OCI-LY7 (cell line): ENCODE measurements around the gene GRK3. TPM values are rescaled to one million over a fixed set of nuclear protein-coding genes. Genes with fewer than 3 reads are reported as not detected.

Source experiments
- BruUV-seq: library from RNA; stranded (reverse); fragments of 400-500 nt; replicated peaks from 2 replicates; lab custom pipeline; 2021; lab: Mats Ljungman, UMichigan
- CTCF ChIA-PET: fragments of 300-600 bp; sonication (Branson Sonifier 250); formaldehyde crosslinking; loops from one replicate; lab custom pipeline; 2022; ENCODE audit warnings: antibody characterized with exemption; ENCODE audit not compliant: unreplicated experiment; lab: Charles Lee
- POLR2A ChIA-PET: fragments of 300-600 bp; sonication (Branson Sonifier 250); formaldehyde crosslinking; loops from one replicate; lab custom pipeline; 2022; ENCODE audit warnings: antibody characterized with exemption; lab: Charles Lee
- DNase-seq: peaks from one replicate; pipeline ENCODE4 v3.0.0-alpha.2; 2015; ENCODE audit warnings: low spot score
- H2AFZ ChIP-seq: fragments of 200-600 bp; sonication (generic), shearing (Covaris generic); 2 replicates; pipeline ENCODE4 v1.6.1; 2014; ENCODE audit warnings: mild to moderate bottlenecking, antibody characterized with exemption, low read length, moderate library complexity
- H3K27ac ChIP-seq: fragments of 200-600 bp; sonication (generic); 2 replicates; pipeline ENCODE4 v1.5.1; 2014; ENCODE audit warnings: mixed run types, low read depth, mild to moderate bottlenecking, moderate library complexity, low read length, inconsistent platforms; ENCODE audit not compliant: poor library complexity, severe bottlenecking
- H3K36me3 ChIP-seq: fragments of 200-600 bp; sonication (generic); 2 replicates; pipeline ENCODE4 v1.6.1; 2014; ENCODE audit warnings: mild to moderate bottlenecking, antibody characterized with exemption, low read length, moderate library complexity, mixed read lengths; ENCODE audit not compliant: insufficient read depth
- H3K4me1 ChIP-seq: fragments of 200-600 bp; sonication (generic); 2 replicates; pipeline ENCODE4 v1.5.1; 2014; ENCODE audit warnings: mild to moderate bottlenecking, low read length; ENCODE audit not compliant: insufficient read depth, poor library complexity, severe bottlenecking
- H3K4me2 ChIP-seq: fragments of 200-600 bp; sonication (generic); 2 replicates; pipeline ENCODE4 v1.6.1; 2014; ENCODE audit warnings: mild to moderate bottlenecking, low read length
- H3K4me3 ChIP-seq: fragments of 200-600 bp; sonication (generic); 2 replicates; pipeline ENCODE4 v1.5.1; 2014; ENCODE audit warnings: mild to moderate bottlenecking, low read depth, low read length; ENCODE audit not compliant: poor library complexity, severe bottlenecking
- H3K79me2 ChIP-seq: fragments of 200-600 bp; sonication (generic); 2 replicates; pipeline ENCODE4 v1.6.1; 2016; ENCODE audit warnings: low read depth, mild to moderate bottlenecking, low read length, moderate library complexity, mixed read lengths; ENCODE audit not compliant: insufficient read depth
- H3K9me2 ChIP-seq: fragments of 200-600 bp; sonication (generic); 2 replicates; pipeline ENCODE4 v1.6.1; 2016; ENCODE audit warnings: mild to moderate bottlenecking, low read length, mixed read lengths; ENCODE audit not compliant: insufficient read depth
- H3K9me3 ChIP-seq: fragments of 200-600 bp; sonication (generic); 2 replicates; pipeline ENCODE4 v1.6.1; 2014; ENCODE audit warnings: mild to moderate bottlenecking, mixed run types, low read length, mixed read lengths
- H4K20me1 ChIP-seq: fragments of 200-600 bp; sonication (generic); 2 replicates; pipeline ENCODE4 v1.6.1; 2014; ENCODE audit warnings: mild to moderate bottlenecking, antibody characterized with exemption, low read length, moderate library complexity, mixed read lengths; ENCODE audit not compliant: insufficient read depth
- EZH2phosphoT487 ChIP-seq: fragments of 200-600 bp; sonication (generic); IDR thresholded peaks from 2 replicates; pipeline ENCODE4 v1.6.1; 2018; ENCODE audit warnings: low read depth, borderline replicate concordance, mild to moderate bottlenecking, mixed run types, antibody characterized with exemption, low read length, moderate library complexity, mixed read lengths
- intact Hi-C: fragments of 100-400 bp; cut with micrococcal nuclease; formaldehyde crosslinking; loops from one replicate; pipeline ENCODE4 v1.10.0; 2022; ENCODE audit not compliant: unreplicated experiment
- total RNA-seq, 2 experiments: library from RNA; depleted of rRNA in 1 of 2; stranded (reverse); fragments of >200 nt in 1 of 2; shearing (Covaris generic) in 1 of 2; gene quantifications; 2 replicates each; pipeline ENCODE4 v1.2.3, GENCODE V29; 2014 to 2022
- TF ChIP-seq, protein P1 (sequence below): fragments of 200-600 bp; sonication (generic); conservative IDR thresholded peaks from 2 replicates; pipeline ENCODE4 v1.5.1; 2014; ENCODE audit warnings: mild to moderate bottlenecking, antibody characterized with exemption, low read length, moderate library complexity, mixed read lengths

Gene GRK3
- total RNA-seq, 2 experiments from 2014 or later = 14.2 to 39.3 TPM

DNA sequence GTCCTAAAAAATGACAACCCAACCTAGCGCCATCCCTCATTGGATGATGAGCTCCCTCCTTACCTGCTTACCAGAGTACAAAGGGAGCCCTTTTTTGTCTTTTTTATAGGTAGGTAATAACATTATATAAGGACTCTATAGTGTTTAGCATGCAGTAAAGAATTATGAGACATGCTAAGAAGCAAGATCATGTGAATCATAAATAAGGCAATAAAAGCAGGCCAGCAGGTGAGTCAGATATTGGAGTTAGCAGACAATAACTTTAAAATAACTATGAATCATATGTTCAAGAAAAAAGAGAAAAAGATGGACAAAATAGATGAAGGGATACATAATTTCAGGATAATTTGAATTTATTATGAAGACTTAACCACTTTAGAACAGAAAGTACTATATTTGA lies 81.5 kb downstream of the GRK3 start:
- Histone ChIP-seq H3K79me2 (no peaks in the 10 kb centered on the region; the same call in 1 of the 2 replicates), H3K9me3 (no peaks in the 10 kb centered on the region), H3K9me2 (no peaks in the 10 kb centered on the region), H3K4me1 (peaks cover 17% of the 10 kb centered on the region), H3K27ac (no peak overlapping the region), H2AFZ (no peak overlapping the region), H4K20me1 (no peaks in the 10 kb centered on the region), H3K36me3 (no peaks in the 10 kb centered on the region; the same call in 1 of the 2 replicates), H3K4me3 (no peak overlapping the region), H3K4me2 (no peak overlapping the region)
- intact Hi-C loops = no loop called here
- TF ChIP-seq EZH2phosphoT487 = no peak
- TF ChIP-seq, protein P1, sequence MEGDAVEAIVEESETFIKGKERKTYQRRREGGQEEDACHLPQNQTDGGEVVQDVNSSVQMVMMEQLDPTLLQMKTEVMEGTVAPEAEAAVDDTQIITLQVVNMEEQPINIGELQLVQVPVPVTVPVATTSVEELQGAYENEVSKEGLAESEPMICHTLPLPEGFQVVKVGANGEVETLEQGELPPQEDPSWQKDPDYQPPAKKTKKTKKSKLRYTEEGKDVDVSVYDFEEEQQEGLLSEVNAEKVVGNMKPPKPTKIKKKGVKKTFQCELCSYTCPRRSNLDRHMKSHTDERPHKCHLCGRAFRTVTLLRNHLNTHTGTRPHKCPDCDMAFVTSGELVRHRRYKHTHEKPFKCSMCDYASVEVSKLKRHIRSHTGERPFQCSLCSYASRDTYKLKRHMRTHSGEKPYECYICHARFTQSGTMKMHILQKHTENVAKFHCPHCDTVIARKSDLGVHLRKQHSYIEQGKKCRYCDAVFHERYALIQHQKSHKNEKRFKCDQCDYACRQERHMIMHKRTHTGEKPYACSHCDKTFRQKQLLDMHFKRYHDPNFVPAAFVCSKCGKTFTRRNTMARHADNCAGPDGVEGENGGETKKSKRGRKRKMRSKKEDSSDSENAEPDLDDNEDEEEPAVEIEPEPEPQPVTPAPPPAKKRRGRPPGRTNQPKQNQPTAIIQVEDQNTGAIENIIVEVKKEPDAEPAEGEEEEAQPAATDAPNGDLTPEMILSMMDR = no peak
- ChIA-PET POLR2A (no interaction called here), CTCF (interaction anchor here (0.5 to 0.6 kb wide), 2 partner anchors 85 to 1058 kb away, joined by 3 to 4 read pairs; no protein-coding TSS in a partner anchor)
- DNase-seq = no peak
- no TSS peak for BruUV-seq

DNA sequence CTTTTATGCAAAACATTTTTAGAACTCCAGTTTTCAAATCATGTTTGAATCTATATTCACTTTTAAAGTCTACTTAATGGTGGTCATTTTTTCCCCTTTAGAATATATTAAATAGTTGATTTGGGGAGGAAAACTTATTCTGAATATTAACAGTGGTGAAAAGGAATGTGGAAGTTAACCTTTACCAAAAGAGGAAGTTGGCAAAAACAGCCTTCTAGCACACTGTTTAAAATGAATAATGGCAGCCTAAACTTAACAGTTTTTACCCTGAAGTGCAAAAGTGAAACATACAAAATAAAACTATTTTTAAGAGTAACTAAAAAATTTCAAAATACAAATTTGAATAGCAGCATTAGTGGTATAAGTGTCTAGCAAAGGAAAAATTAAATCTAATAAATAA lies 86.4 kb downstream of the GRK3 start:
- Histone ChIP-seq H3K79me2 (peaks cover 7% of the 10 kb centered on the region; the same call in 1 of the 2 replicates), H4K20me1 (no peaks in the 10 kb centered on the region), H3K27ac (peak overlapping the region; percentile 50), H3K9me3 (no peaks in the 10 kb centered on the region; the same call in 1 of the 2 replicates), H3K4me2 (peak overlapping the region; percentile 50), H3K4me3 (peak overlapping the region; percentile 21), H3K4me1 (peaks cover 17% of the 10 kb centered on the region), H3K9me2 (no peaks in the 10 kb centered on the region), H3K36me3 (peaks cover 12% of the 10 kb centered on the region), H2AFZ (peak overlapping the region; percentile 32; the same call in 1 of the 2 replicates)
- ChIA-PET POLR2A (no interaction called here), CTCF (no interaction called here)
- BruUV-seq = no TSS peak
- peak; percentile 59 for DNase-seq
- intact Hi-C loops = no loop called here
- TF ChIP-seq, protein P1 = no peak
- TF ChIP-seq EZH2phosphoT487 = no peak

DNA sequence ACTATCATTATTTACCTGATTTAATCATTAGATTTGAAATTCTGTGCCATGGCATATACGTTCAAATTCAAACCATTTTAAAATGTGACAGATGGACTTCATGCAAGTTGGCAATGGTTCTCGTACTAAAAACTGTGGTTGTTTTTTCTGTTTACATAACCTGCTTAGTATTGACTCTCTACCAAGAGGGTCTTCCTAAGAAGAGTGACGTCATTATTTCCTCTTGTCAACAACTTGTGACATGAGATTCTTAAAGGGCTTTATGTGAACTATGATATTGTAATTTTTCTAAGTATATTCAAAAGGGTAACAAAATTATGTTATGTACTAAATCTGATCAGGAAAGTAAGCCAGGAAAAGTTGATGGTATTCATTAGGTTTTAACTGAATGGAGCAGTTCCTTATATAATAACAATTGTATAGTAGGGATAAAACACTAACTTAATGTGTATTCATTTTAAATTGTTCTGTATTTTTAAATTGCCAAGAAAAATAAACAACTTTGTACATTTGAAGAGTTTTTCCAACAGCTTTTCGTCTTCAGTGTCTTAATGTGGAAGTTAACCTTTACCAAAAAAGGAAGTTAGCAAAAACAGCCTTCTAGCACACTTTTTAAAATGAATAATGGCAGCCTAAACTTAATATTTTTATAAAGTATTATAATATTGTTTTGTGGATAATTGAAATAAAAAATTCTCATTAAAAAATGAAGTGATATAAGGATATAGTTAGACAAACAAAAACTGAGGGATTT lies 87.0 kb downstream of the GRK3 start:
- H3K4me3 ChIP-seq = peak overlapping the region; percentile 21
- peak overlapping the region; percentile 50 for H3K4me2 ChIP-seq
- peaks cover 22% of the 10 kb centered on the region for H3K4me1 ChIP-seq
- POLR2A ChIA-PET = no interaction called here
- intact Hi-C loops = no loop called here
- CTCF ChIA-PET = no interaction called here
- peak overlapping the region; percentile 50 for H3K27ac ChIP-seq
- H3K9me3 ChIP-seq = no peaks in the 10 kb centered on the region; the same call in 1 of the 2 replicates
- peak overlapping the region; percentile 32; the same call in 1 of the 2 replicates for H2AFZ ChIP-seq
- no TSS peak for BruUV-seq
- H3K9me2 ChIP-seq = no peaks in the 10 kb centered on the region
- peaks cover 12% of the 10 kb centered on the region for H3K36me3 ChIP-seq
- H4K20me1 ChIP-seq = no peaks in the 10 kb centered on the region
- TF ChIP-seq, protein P1 = no peak
- DNase-seq = no peak
- peaks cover 7% of the 10 kb centered on the region; the same call in 1 of the 2 replicates for H3K79me2 ChIP-seq
